ENCODE data around the gene CTF1.

CTF1 gene

DNA sequence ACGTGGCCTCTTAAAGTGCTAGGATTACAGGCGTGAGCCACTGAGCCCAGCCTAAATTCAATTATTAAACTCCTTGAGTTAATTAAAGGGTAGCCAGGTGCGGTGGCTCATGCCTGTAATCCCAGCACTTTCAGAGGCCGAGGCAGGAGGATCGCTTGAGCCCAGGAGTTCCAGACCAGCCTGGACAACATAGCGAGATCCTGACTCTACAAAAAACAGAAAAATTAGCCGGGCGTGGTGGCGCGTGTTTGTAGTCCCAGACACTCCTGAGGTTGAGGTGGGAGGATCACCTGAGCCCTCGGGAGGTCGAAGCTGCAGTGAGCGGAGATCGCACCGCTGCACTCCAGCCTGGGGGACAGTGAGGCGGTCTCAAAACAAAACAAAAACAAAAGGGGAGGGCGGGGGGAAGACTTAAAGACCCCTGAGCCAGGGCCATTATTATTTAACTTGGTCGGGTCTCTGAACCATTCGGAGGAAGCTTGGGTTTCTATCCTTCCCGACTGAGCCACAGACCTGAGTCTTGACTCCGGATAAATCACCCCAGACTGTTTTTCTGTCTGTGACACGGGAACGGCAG lies 22.1 kb upstream of the CTF1 start:
- Histone ChIP-seq H3K27me3 (ENCODE audit: low read depth, low read length) (no peaks in the 10 kb centered on the region), H3K27ac (ENCODE audit: low read length) (peak overlapping the region; percentile 83), H3K4me1 (ENCODE audit: control insufficient read depth in 1 of 2, insufficient read depth in 2 of 2, low read length in 2 of 2) (peaks cover 11 to 25% of the 10 kb centered on the region in 2 donors), H3K36me3 (ENCODE audit: control insufficient read depth in 1 of 2, insufficient read depth in 2 of 2, low read length in 2 of 2) (peaks cover 6 to 7% of the 10 kb centered on the region in 2 donors), H3K9me3 (ENCODE audit: control insufficient read depth in 1 of 2, low read length in 2 of 2) (no peaks in the 10 kb centered on the region), H3K4me3 (ENCODE audit: low read depth in 1 of 2, low read length in 2 of 2) (peak overlapping the region; percentile 91 to 98)

DNA sequence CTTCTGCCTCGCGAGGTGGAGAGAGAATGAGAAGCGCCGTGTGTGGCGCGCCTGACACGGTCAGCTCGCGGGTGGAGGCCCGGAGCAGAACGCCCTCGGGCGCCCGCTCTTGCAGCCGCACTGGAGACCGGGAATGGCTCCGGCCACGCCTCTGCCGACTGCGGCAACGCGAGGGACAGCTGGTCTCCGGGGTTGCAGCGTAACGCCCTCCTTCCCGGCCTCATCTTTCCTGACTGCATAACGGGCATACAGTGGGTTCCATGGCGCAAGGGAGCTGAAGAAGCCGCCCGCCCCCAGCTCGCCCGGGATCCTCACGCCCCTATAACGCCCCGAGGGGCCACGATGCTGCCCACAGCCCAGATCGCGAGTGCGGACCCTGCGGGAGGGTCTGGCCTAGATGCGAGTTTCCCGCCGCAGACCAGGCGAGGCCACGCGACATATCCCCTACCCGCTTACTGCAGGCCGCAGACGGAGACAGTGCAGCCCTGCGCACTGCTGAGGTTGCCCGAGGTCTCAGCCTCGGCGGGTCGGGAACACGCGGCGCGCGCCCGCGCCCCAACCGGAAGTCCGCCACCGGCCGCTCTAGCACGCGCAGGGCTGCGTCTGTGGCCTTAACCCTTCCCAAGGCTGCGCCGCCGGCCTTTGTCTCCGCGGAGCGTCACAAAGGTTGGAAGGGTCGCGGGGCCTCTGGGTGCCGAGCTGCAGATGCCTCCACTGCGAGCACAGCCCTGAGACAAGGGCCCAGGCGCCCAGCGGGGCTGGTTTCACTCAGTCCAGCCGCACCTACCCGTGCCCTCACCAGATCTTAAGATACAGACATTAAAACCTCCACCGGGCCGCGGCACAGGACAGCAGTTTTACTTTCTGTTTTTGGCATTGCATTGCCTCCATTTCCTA lies 21.3 kb upstream of the CTF1 start:
- Histone ChIP-seq H3K36me3 (ENCODE audit: control insufficient read depth in 1 of 2, insufficient read depth in 2 of 2, low read length in 2 of 2) (peaks cover 7 to 9% of the 10 kb centered on the region in 2 donors), H3K27ac (ENCODE audit: low read length) (peak overlapping the region; percentile 96), H3K4me1 (ENCODE audit: control insufficient read depth in 1 of 2, insufficient read depth in 2 of 2, low read length in 2 of 2) (peaks cover 11 to 25% of the 10 kb centered on the region in 2 donors), H3K27me3 (ENCODE audit: low read depth, low read length) (no peaks in the 10 kb centered on the region), H3K9me3 (ENCODE audit: control insufficient read depth in 1 of 2, low read length in 2 of 2) (no peaks in the 10 kb centered on the region), H3K4me3 (ENCODE audit: low read depth in 1 of 2, low read length in 2 of 2) (peak overlapping the region; percentile 91 to 98)

DNA sequence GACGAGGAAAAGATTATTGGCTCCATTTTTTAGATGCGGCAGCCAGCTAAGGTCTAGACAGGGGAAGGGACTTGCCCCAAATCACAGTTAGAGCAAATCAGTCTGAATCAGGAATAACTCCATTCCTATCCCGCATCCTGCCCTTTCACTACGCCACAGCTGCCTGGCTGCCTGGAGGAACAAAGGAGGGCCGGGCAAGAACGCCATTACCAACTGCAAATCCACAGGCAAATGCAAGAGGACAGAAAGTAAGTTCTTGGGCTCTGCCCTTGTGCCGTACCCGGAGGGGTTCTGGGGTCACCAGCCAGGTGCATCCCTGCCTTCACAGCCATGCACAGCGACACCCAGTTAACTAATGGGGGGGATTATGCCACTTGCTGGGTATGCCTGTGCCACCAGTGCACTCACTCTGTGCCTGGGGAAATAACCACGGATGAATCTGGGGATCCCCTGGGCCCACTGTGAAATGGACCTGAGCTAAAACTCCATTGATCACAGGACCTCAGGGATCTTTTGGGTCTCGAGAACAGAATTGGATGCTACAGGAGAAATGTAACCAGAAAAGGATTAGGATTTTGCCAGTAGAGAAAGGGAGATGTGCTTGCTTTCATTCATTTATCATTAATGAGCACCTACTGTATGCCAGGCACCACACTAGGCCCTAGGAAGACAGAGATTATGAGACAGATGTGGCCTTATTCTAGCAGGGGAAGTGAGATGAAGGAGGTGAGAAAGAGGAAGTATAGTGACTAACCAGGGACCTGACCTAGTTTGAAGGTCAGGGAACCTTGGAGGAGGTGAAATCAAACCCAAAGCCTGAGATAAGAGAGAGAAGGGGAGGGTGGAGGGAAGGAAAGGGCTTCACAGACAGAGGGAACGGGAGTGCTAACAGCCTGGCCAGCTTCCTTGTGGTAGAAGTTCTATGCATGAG lies 20.3 kb upstream of the CTF1 start:
- H3K27me3 ChIP-seq (ENCODE audit: low read depth, low read length): no peaks in the 10 kb centered on the region
- peak overlapping the region; percentile 96 for H3K27ac ChIP-seq (ENCODE audit: low read length)
- H3K9me3 ChIP-seq (ENCODE audit: control insufficient read depth in 1 of 2, low read length in 2 of 2): no peaks in the 10 kb centered on the region
- peak overlapping the region; percentile 91 to 98 for H3K4me3 ChIP-seq (ENCODE audit: low read depth in 1 of 2, low read length in 2 of 2)
- peaks cover 11 to 25% of the 10 kb centered on the region in 2 donors for H3K4me1 ChIP-seq (ENCODE audit: control insufficient read depth in 1 of 2, insufficient read depth in 2 of 2, low read length in 2 of 2)
- H3K36me3 ChIP-seq (ENCODE audit: control insufficient read depth in 1 of 2, insufficient read depth in 2 of 2, low read length in 2 of 2): peaks cover 7 to 10% of the 10 kb centered on the region in 2 donors

DNA sequence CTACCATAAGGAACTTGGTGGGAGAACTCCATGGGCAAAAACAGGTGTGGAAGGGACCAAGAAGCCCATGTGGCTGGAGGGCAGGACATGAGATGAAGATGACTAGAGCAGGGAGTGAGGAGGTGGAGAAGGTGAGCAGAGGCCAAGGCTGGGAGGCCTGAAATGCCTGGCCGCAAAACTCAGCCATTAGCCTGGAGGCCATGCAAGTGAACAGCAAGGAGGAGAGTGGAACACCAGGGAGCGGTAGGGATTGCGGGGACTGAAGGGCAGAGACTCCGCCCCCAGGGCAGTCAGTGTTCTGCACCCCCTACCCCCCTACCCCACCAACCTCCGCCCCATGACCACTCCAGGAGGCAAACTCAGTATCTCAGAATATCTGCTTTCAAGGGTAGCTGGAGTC lies 19.5 kb upstream of the CTF1 start:
- peak overlapping the region; percentile 96 for H3K27ac ChIP-seq (ENCODE audit: low read length)
- no peaks in the 10 kb centered on the region for H3K9me3 ChIP-seq (ENCODE audit: control insufficient read depth in 1 of 2, low read length in 2 of 2)
- peaks cover 7 to 10% of the 10 kb centered on the region in 2 donors for H3K36me3 ChIP-seq (ENCODE audit: control insufficient read depth in 1 of 2, insufficient read depth in 2 of 2, low read length in 2 of 2)
- H3K27me3 ChIP-seq (ENCODE audit: low read depth, low read length): no peaks in the 10 kb centered on the region
- H3K4me3 ChIP-seq (ENCODE audit: low read depth in 1 of 2, low read length in 2 of 2): peak overlapping the region; percentile 91 to 98
- H3K4me1 ChIP-seq (ENCODE audit: control insufficient read depth in 1 of 2, insufficient read depth in 2 of 2, low read length in 2 of 2): peaks cover 11 to 25% of the 10 kb centered on the region in 2 donors

DNA sequence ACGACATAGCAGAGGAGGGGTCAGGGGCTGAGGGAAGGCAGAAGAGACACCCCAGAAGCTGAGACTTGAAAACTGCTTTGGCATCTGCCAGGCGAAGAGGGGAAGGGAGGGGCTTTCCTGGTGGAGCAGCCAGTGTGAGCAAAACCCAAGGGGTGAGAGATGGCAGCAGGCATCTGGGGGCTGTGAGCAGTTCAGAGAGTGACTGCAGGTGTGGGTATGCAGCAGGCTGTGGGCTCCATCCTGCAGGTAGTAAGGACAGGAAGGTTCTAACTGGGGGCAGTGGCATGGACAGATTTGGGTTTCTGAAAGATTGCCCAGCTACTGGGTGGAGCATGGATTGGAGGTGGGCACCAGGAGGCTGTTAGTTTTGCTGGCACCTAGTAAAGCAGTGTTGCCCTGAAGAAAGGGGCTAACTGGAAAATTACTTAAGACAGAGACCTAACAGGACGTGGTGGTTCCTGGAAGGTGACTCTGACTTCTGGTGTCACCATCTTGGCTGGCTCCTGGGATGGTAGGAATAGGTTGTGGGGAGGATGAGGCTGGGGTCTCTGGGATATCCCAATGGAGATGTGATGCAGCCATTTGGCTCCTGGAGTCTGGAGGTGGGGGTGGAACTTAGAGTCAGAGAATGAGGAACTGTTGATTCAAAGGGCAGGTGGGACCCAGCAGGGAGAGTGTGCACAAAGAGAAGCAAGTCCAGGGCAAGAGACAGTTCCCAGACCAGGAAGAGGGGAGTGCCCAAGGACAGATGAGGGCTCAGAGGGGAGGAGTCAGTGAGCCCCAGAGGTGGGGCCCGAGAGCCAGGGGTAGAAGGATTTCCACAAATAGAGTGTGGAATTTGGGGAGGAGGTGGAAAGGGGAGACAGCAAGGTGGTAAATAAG lies 13.7 kb upstream of the CTF1 start:
- Histone ChIP-seq H3K27me3 (ENCODE audit: low read depth, low read length) (no peaks in the 10 kb centered on the region), H3K27ac (ENCODE audit: low read length) (no peak overlapping the region), H3K4me3 (ENCODE audit: low read depth in 1 of 2, low read length in 2 of 2) (no peak overlapping the region), H3K36me3 (ENCODE audit: control insufficient read depth in 1 of 2, insufficient read depth in 2 of 2, low read length in 2 of 2) (peaks cover 7 to 32% of the 10 kb centered on the region in 2 donors), H3K4me1 (ENCODE audit: control insufficient read depth in 1 of 2, insufficient read depth in 2 of 2, low read length in 2 of 2) (no peaks in the 10 kb centered on the region), H3K9me3 (ENCODE audit: control insufficient read depth in 1 of 2, low read length in 2 of 2) (no peaks in the 10 kb centered on the region)

DNA sequence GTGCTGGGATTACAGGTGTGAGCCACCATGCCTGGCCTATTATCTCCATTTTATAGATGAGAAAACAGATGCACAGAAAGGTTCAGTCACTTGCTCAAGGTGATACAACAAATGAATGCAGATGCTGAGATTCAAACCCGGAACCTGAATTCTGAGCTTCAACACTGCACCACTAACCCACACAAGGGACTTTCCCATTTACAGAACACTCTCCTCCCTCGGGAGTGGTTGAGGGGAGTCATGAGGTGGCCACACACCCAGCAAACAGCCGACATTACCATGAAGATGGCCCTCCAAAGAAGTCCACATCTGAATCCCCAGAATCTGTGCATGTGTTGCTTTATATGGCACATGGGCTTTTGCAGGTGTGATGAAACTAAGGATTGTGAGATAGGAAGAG lies 11.7 kb upstream of the CTF1 start:
- H3K27me3 ChIP-seq (ENCODE audit: low read depth, low read length): no peaks in the 10 kb centered on the region
- H3K4me3 ChIP-seq (ENCODE audit: low read depth in 1 of 2, low read length in 2 of 2): no peak overlapping the region
- H3K9me3 ChIP-seq (ENCODE audit: control insufficient read depth in 1 of 2, low read length in 2 of 2): no peaks in the 10 kb centered on the region
- no peak overlapping the region for H3K27ac ChIP-seq (ENCODE audit: low read length)
- peaks cover 6 to 43% of the 10 kb centered on the region in 2 donors for H3K36me3 ChIP-seq (ENCODE audit: control insufficient read depth in 1 of 2, insufficient read depth in 2 of 2, low read length in 2 of 2)
- H3K4me1 ChIP-seq (ENCODE audit: control insufficient read depth in 1 of 2, insufficient read depth in 2 of 2, low read length in 2 of 2): no peaks in the 10 kb centered on the region

DNA sequence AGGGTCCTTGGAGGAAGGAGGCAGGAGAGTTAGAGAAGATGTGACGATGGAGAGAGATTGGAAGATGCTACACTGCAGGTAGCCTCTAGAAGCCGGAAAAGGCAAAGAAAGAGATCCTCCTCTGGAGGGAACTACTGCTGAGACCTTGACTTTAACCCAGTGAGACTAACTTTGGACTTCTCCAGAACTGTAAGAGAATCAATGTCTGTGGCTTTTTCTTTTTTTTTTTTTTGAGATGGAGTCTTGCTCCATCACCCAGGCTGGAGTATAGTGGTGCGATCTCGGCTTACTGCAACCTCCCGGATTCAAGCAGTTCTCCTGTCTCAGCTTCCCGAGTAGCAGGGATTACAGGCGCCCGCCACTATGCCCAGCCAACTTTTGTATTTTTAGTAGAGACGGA lies 11.2 kb upstream of the CTF1 start:
- no peak overlapping the region for H3K4me3 ChIP-seq (ENCODE audit: low read depth in 1 of 2, low read length in 2 of 2)
- H3K27me3 ChIP-seq (ENCODE audit: low read depth, low read length): no peaks in the 10 kb centered on the region
- peaks cover 6 to 40% of the 10 kb centered on the region in 2 donors for H3K36me3 ChIP-seq (ENCODE audit: control insufficient read depth in 1 of 2, insufficient read depth in 2 of 2, low read length in 2 of 2)
- no peak overlapping the region for H3K27ac ChIP-seq (ENCODE audit: low read length)
- H3K4me1 ChIP-seq (ENCODE audit: control insufficient read depth in 1 of 2, insufficient read depth in 2 of 2, low read length in 2 of 2): no peaks in the 10 kb centered on the region
- H3K9me3 ChIP-seq (ENCODE audit: control insufficient read depth in 1 of 2, low read length in 2 of 2): no peaks in the 10 kb centered on the region

DNA sequence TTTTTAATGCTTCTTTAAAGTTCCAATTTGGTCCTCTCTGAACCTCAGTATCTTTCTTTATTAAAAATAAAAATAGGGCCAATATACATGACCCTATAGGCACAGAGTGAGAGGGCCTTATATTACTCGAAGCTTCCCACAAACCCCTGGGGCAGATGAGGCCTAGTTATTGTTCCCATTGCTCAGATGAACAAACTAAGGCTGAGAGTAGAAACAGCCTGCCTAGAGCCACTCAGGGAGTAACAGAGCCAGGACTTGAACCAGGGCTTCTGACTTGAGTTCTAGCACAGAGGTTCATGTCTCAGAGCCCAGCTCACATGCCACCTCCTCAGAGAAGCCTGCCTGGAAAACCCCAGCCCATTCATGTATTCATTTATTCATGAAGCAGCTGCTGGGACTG lies 10.3 kb upstream of the CTF1 start:
- Histone ChIP-seq H3K27ac (ENCODE audit: low read length) (no peak overlapping the region), H3K9me3 (ENCODE audit: control insufficient read depth in 1 of 2, low read length in 2 of 2) (no peaks in the 10 kb centered on the region), H3K27me3 (ENCODE audit: low read depth, low read length) (no peaks in the 10 kb centered on the region), H3K4me3 (ENCODE audit: low read depth in 1 of 2, low read length in 2 of 2) (no peak overlapping the region), H3K4me1 (ENCODE audit: control insufficient read depth in 1 of 2, insufficient read depth in 2 of 2, low read length in 2 of 2) (no peaks in the 10 kb centered on the region), H3K36me3 (ENCODE audit: control insufficient read depth in 1 of 2, insufficient read depth in 2 of 2, low read length in 2 of 2) (peaks cover 6 to 40% of the 10 kb centered on the region in 2 donors)

DNA sequence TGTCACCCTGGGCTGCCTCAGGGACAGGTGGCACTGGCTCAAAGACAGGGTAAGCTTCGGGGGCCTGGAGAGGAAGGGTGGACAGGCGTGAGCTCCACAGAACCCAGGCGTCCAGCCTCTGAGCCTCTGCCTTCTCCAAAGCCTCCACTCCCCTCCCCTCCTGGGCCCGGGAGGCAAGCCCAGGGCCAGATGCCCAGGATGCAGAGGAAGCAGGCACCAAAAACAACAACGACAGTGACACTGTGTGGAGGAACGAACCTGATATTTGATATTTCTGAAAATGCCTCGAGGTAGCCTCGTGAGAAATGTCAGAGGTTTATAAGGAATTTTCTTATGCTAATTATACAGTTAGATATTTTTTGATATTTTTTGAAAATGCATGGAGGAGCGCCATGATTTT lies 8.5 kb upstream of the CTF1 start:
- Histone ChIP-seq H3K27me3 (ENCODE audit: low read depth, low read length) (no peaks in the 10 kb centered on the region), H3K9me3 (ENCODE audit: control insufficient read depth in 1 of 2, low read length in 2 of 2) (no peaks in the 10 kb centered on the region), H3K36me3 (ENCODE audit: control insufficient read depth in 1 of 2, insufficient read depth in 2 of 2, low read length in 2 of 2) (peaks cover 6 to 40% of the 10 kb centered on the region in 2 donors), H3K4me3 (ENCODE audit: low read depth in 1 of 2, low read length in 2 of 2) (no peak overlapping the region), H3K27ac (ENCODE audit: low read length) (no peak overlapping the region), H3K4me1 (ENCODE audit: control insufficient read depth in 1 of 2, insufficient read depth in 2 of 2, low read length in 2 of 2) (peaks cover 5 to 7% of the 10 kb centered on the region in 2 donors)

DNA sequence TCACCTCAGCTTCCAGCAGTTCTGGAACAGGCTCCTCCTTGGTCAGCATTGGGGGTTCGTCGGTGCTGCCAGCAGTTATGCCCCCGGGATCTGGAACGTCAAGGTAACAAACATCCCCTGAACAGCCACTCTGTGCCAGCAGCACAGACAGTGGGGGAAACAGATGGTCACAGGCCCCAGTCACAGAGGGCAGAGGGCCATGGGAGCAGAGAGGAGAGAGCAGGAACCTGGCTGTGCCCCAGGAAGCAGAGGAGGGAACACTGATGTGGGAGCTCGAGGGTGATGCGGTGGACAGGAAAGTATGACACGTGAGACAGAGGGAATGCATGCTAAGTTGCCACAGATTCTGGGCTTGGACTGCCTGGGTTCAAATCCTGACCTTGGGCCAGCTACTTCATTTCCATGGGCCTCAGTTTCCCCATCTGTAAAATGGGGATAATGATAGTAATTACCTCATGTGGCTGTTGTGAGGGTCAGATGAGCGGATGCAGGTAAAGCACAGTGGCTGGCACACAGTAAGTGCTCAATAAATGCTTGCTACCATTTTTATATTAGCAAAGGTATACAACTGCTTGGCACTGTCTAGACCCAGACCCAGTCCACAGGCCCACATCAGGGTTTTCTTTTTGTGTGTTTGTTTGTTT lies 7.4 kb upstream of the CTF1 start:
- H3K27ac ChIP-seq (ENCODE audit: low read length): no peak overlapping the region
- peaks cover 6 to 38% of the 10 kb centered on the region in 2 donors for H3K36me3 ChIP-seq (ENCODE audit: control insufficient read depth in 1 of 2, insufficient read depth in 2 of 2, low read length in 2 of 2)
- H3K4me3 ChIP-seq (ENCODE audit: low read depth in 1 of 2, low read length in 2 of 2): no peak overlapping the region
- H3K9me3 ChIP-seq (ENCODE audit: control insufficient read depth in 1 of 2, low read length in 2 of 2): no peaks in the 10 kb centered on the region
- H3K4me1 ChIP-seq (ENCODE audit: control insufficient read depth in 1 of 2, insufficient read depth in 2 of 2, low read length in 2 of 2): peaks cover 9 to 14% of the 10 kb centered on the region in 2 donors
- H3K27me3 ChIP-seq (ENCODE audit: low read depth, low read length): no peaks in the 10 kb centered on the region

All from muscle layer of duodenum (tissue), 2 donors.